GM13976 (cell line): ENCODE data around the gene DENND5B.
"Not testable (repeated sequence)": the region's sequence is repeated elsewhere in the genome, so short reads cannot be mapped to it uniquely, and the experiment has no call there.

Source experiments
- DNase-seq: peaks from one replicate; pipeline ENCODE4 v3.0.0; 2012; ENCODE audit warnings: low spot score
- CTCF ChIP-seq: IDR thresholded peaks from 2 replicates; pipeline ENCODE4 v1.5.1; 2012; ENCODE audit warnings: borderline replicate concordance, mild to moderate bottlenecking; ENCODE audit not compliant: insufficient read depth; ENCODE audit errors: extremely low read depth, missing control alignments, control extremely low read depth
- in situ Hi-C: fragments of 300-500 bp; cut with MboI; formaldehyde crosslinking; loops from one replicate; pipeline ENCODE4 v1.12.0; 2022; ENCODE audit warnings: low sequenced_read_pairs, mixed read lengths, inconsistent platforms; ENCODE audit not compliant: unreplicated experiment

DENND5B gene

GRCh38 chr12:31574803-31575575, 15.9 kb downstream of the DENND5B start:
- DNase-seq: no peak
- no peak for TF ChIP-seq CTCF
- in situ Hi-C loops: loop anchor here (25.0 kb wide), 1 partner anchor 88 kb away; no protein-coding TSS in a partner anchor

GRCh38 chr12:31574367-31574766, 16.6 kb downstream of the DENND5B start:
- in situ Hi-C loops, DNase-seq: not testable (repeated sequence)

GRCh38 chr12:31572900-31573600, 17.9 kb downstream of the DENND5B start:
- in situ Hi-C loops: no loop called here
- DNase-seq: no peak
- TF ChIP-seq CTCF: no peak

- no peak for DNase-seq
- in situ Hi-C loops: no loop called here
- TF ChIP-seq CTCF: no peak
Observed at GRCh38 chr12:31570880-31571279, 20.1 kb downstream of the DENND5B start.

GRCh38 chr12:31569517-31569916, 21.4 kb downstream of the DENND5B start:
- in situ Hi-C loops, DNase-seq: not testable (repeated sequence)

GRCh38 chr12:31568498-31568897, 22.4 kb downstream of the DENND5B start:
- DNase-seq: no peak
- in situ Hi-C loops: no loop called here
- TF ChIP-seq CTCF: no peak

GRCh38 chr12:31567029-31567428, 23.9 kb downstream of the DENND5B start:
- in situ Hi-C loops: no loop called here
- no peak for TF ChIP-seq CTCF

More at GRCh38 chr12:31567029-31567428, 23.9 kb downstream of the DENND5B start:
- no peak for DNase-seq
